Mesenchymal stem cell (in vitro differentiated cells and primary cell): ENCODE results near the gene RNF128.
"Not testable (repeated sequence)": the region's sequence is repeated elsewhere in the genome, so short reads cannot be mapped to it uniquely, and the experiment has no call there.

Experiments used
- DNase-seq: peaks from one replicate; pipeline ENCODE4 v3.0.0-alpha.2; 2013
- H2AFZ ChIP-seq: one replicate; pipeline ENCODE4 v1.6.1; 2013; ENCODE audit warnings: low read depth, mild to moderate bottlenecking, control low read depth, inconsistent platforms, low read length, moderate library complexity
- H2AK5ac ChIP-seq: 2 replicates; pipeline ENCODE4 v1.6.1; 2013; ENCODE audit warnings: low read length, moderate library complexity, mild to moderate bottlenecking, inconsistent platforms; ENCODE audit not compliant: severe bottlenecking
- H2BK120ac ChIP-seq: one replicate; pipeline ENCODE4 v1.6.1; 2013; ENCODE audit warnings: low read depth, mild to moderate bottlenecking, inconsistent platforms, low read length, moderate library complexity
- H2BK12ac ChIP-seq, 2 experiments: one replicate each; pipeline ENCODE4 v1.6.1; 2013; ENCODE audit warnings: inconsistent platforms in 2 of 2, low read length in 2 of 2, mild to moderate bottlenecking in 2 of 2, moderate library complexity in 2 of 2, control low read depth in 1 of 2
- H2BK15ac ChIP-seq: one replicate; pipeline ENCODE4 v1.6.1; 2013; ENCODE audit warnings: mild to moderate bottlenecking, low read depth, inconsistent platforms; ENCODE audit not compliant: poor library complexity, severe bottlenecking
- H2BK5ac ChIP-seq: 2 replicates; pipeline ENCODE4 v1.6.1; 2013; ENCODE audit warnings: low read depth, mild to moderate bottlenecking, low read length, control low read depth, inconsistent platforms; ENCODE audit not compliant: poor library complexity, severe bottlenecking
- H3K14ac ChIP-seq, 2 experiments: one replicate each; pipeline ENCODE4 v1.6.1; 2013; ENCODE audit warnings: inconsistent platforms in 2 of 2, low read length in 2 of 2, control low read depth in 1 of 2, mild to moderate bottlenecking in 1 of 2, moderate library complexity in 1 of 2
- H3K18ac ChIP-seq, 2 experiments: one replicate each; pipeline ENCODE4 v1.6.1; 2013; ENCODE audit warnings: inconsistent platforms in 2 of 2, low read length in 2 of 2, control low read depth in 1 of 2, low read depth in 1 of 2, mild to moderate bottlenecking in 1 of 2
- H3K23ac ChIP-seq, 2 experiments: one replicate each; pipeline ENCODE4 v1.6.1; 2013; ENCODE audit warnings: inconsistent platforms in 2 of 2, low read length in 2 of 2, mild to moderate bottlenecking in 2 of 2, moderate library complexity in 2 of 2, control low read depth in 1 of 2
- H3K27ac ChIP-seq: 2 replicates; pipeline ENCODE4 v1.5.1; 2013; ENCODE audit warnings: mild to moderate bottlenecking, moderate library complexity, low read length, control low read depth, inconsistent platforms; ENCODE audit not compliant: poor library complexity, severe bottlenecking
- H3K27me3 ChIP-seq, 2 experiments: 2 replicates each; pipeline versions ENCODE4 v1.6.1 to v1.7.0; 2013; ENCODE audit warnings: low read length in 2 of 2, mild to moderate bottlenecking in 2 of 2, moderate library complexity in 2 of 2, control low read depth in 1 of 2, inconsistent platforms in 1 of 2; ENCODE audit not compliant: control insufficient read depth in 1 of 2, insufficient read depth in 1 of 2
- H3K36me3 ChIP-seq, 2 experiments: 2 replicates each; pipeline versions ENCODE4 v1.6.1 to v1.7.0; 2013; ENCODE audit warnings: low read length in 2 of 2, control low read depth in 1 of 2, inconsistent platforms in 1 of 2, low read depth in 1 of 2, mild to moderate bottlenecking in 1 of 2; ENCODE audit not compliant: insufficient read depth in 2 of 2, control insufficient read depth in 1 of 2
- H3K4ac ChIP-seq, 2 experiments: one replicate each; pipeline ENCODE4 v1.6.1; 2013; ENCODE audit warnings: inconsistent platforms in 2 of 2, low read length in 2 of 2, mild to moderate bottlenecking in 2 of 2, moderate library complexity in 2 of 2, control low read depth in 1 of 2, low read depth in 1 of 2
- H3K4me1 ChIP-seq: 2 replicates; pipeline ENCODE4 v1.6.1; 2013; ENCODE audit warnings: low read depth, low read length, control low read depth; ENCODE audit not compliant: control insufficient read depth, insufficient read depth
- H3K4me2 ChIP-seq: 2 replicates; pipeline ENCODE4 v1.6.1; 2013; ENCODE audit warnings: low read length, mild to moderate bottlenecking, inconsistent platforms; ENCODE audit not compliant: poor library complexity, severe bottlenecking
- H3K4me3 ChIP-seq, 2 experiments: 2 replicates each; pipeline versions ENCODE4 v1.5.1 to v1.7.0; 2013; ENCODE audit warnings: low read length in 2 of 2, mild to moderate bottlenecking in 2 of 2, control low read depth in 1 of 2, low read depth in 1 of 2; ENCODE audit not compliant: insufficient read depth in 1 of 2
- H3K79me1 ChIP-seq: replicated peaks from 2 replicates; pipeline ENCODE4 v1.6.1; 2013; ENCODE audit warnings: mild to moderate bottlenecking, control low read depth, low read length, inconsistent platforms; ENCODE audit not compliant: poor library complexity, severe bottlenecking
- H3K9ac ChIP-seq: 2 replicates; pipeline ENCODE4 v1.7.0; 2013; ENCODE audit warnings: mild to moderate bottlenecking, low read length, moderate library complexity
- H3K9me3 ChIP-seq: 2 replicates; pipeline ENCODE4 v1.7.0; 2013; ENCODE audit warnings: mild to moderate bottlenecking, low read length; ENCODE audit not compliant: control insufficient read depth
- H4K8ac ChIP-seq: one replicate; pipeline ENCODE4 v1.6.1; 2013; ENCODE audit warnings: inconsistent platforms, mild to moderate bottlenecking, low read length, moderate library complexity
- H4K91ac ChIP-seq: one replicate; pipeline ENCODE4 v1.6.1; 2013; ENCODE audit warnings: mild to moderate bottlenecking, low read length, inconsistent platforms
- WGBS: methylation state at CpG from one replicate; pipeline ENCODE4 v1.1.7; 2013; ENCODE audit warnings: mixed read lengths; 5-methylcytosine and 5-hydroxymethylcytosine counted together

The RNF128 gene

DNA sequence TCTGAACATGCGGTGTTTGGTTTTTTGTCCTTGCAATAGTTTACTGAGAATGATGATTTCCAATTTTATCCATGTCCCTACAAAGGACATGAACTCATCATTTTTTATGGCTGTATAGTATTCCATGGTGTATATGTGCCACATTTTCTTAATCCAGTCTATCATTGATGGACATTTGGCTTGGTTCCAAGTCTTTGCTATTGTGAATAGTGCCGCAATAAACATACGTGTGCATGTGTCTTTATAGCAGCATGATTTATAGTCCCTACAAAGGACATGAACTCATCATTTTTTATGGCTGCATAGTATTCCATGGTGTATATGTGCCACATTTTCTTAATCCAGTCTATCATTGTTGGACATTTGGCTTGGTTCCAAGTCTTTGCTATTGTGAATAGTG, 87.6 kb downstream of the RNF128 start:
- DNase-seq, result not testable (repeated sequence)

More for the DNA sequence above, 87.6 kb downstream of the RNF128 start:
- H3K18ac ChIP-seq, H3K14ac ChIP-seq, H2BK5ac ChIP-seq, H4K91ac ChIP-seq, H3K4ac ChIP-seq, H3K4me1 ChIP-seq, H3K9me3 ChIP-seq, H4K8ac ChIP-seq, H3K27ac ChIP-seq, H3K23ac ChIP-seq, H3K4me2 ChIP-seq, H2AK5ac ChIP-seq, H3K27me3 ChIP-seq, H3K36me3 ChIP-seq, H2AFZ ChIP-seq, H2BK120ac ChIP-seq, H3K79me1 ChIP-seq, H3K4me3 ChIP-seq, H2BK15ac ChIP-seq, H2BK12ac ChIP-seq, H3K9ac ChIP-seq: not testable (repeated sequence)
- WGBS, result no CpG with 5 or more reads among the region's 3 CpGs
